Upper lobe of left lung (tissue), 4 donors: ENCODE data around the gene AGRN.

Source experiments
- POLR2AphosphoS5 ChIP-seq, 2 donors: sonication (generic); formaldehyde crosslinking; IDR thresholded peaks; one replicate each; pipeline ENCODE4 v1.5.1; 2017; ENCODE audit warnings: antibody characterized with exemption in 2 of 2
- TF ChIP-seq, protein P1 (sequence below), 6 experiments: fragments of 450-650 bp in 4 of 6; fragments of 200-600 bp in 2 of 6; sonication (generic) in 2 of 6; IDR thresholded peaks; one replicate each; pipeline ENCODE4 v1.5.1; 2016 to 2019; ENCODE audit warnings: antibody characterized with exemption in 6 of 6

DNA sequence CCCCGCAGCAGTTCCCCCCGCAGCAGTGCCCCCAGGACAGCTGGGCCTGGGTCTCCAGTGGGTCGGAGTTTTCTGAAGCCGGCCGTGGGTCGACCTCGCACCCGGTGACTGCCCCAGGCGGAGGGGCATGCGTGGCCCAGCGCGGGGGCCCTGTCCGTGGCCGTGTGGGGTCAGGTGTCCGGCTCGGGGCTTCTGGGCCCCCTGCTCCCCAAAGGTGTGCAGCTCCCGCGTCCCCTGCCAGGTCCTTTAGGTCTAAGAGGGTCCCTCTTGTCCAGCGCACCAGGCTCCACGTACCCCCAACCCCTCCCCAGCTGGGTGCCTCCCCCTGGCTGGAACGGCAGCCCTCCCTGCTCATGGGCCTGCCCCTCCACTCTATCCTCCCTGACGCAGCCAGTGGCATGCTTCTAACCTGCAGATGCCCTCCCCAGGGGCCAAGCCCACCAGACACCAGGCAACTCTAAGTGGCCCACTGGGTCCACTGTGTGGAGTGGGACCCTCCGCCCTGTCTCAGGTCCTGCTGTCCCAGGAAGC, 14.1 kb upstream of the AGRN start:
- TF ChIP-seq, protein P1, sequence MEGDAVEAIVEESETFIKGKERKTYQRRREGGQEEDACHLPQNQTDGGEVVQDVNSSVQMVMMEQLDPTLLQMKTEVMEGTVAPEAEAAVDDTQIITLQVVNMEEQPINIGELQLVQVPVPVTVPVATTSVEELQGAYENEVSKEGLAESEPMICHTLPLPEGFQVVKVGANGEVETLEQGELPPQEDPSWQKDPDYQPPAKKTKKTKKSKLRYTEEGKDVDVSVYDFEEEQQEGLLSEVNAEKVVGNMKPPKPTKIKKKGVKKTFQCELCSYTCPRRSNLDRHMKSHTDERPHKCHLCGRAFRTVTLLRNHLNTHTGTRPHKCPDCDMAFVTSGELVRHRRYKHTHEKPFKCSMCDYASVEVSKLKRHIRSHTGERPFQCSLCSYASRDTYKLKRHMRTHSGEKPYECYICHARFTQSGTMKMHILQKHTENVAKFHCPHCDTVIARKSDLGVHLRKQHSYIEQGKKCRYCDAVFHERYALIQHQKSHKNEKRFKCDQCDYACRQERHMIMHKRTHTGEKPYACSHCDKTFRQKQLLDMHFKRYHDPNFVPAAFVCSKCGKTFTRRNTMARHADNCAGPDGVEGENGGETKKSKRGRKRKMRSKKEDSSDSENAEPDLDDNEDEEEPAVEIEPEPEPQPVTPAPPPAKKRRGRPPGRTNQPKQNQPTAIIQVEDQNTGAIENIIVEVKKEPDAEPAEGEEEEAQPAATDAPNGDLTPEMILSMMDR (IDR thresholded peaks at IDR 0.05): no peak
- no peak for TF ChIP-seq POLR2AphosphoS5 (IDR thresholded peaks at IDR 0.05)
